WERI-Rb-1 (cell line): Measurements from ENCODE around the gene WFIKKN2.
"Not testable (repeated sequence)": the region's sequence is repeated elsewhere in the genome, so short reads cannot be mapped to it uniquely, and the experiment has no call there.

Source experiments
- DNase-seq: peaks from one replicate; pipeline ENCODE4 v3.0.0-alpha.2; 2020
- H3K27ac ChIP-seq: fragments of 250-450 bp; sonication (Bioruptor Pico); 2 replicates; pipeline ENCODE4 v1.5.1; 2020; ENCODE audit warnings: mild to moderate bottlenecking, moderate library complexity
- H3K27me3 ChIP-seq: fragments of 250-450 bp; sonication (Bioruptor Pico); 2 replicates; pipeline ENCODE4 v1.5.1; 2021; ENCODE audit warnings: mild to moderate bottlenecking, low read depth, moderate library complexity; ENCODE audit not compliant: insufficient read depth, severe bottlenecking
- H3K36me3 ChIP-seq: fragments of 250-450 bp; sonication (Bioruptor Pico); 2 replicates; pipeline ENCODE4 v1.5.1; 2020; ENCODE audit warnings: mild to moderate bottlenecking, moderate library complexity
- H3K4me3 ChIP-seq: 2 replicates; pipeline ENCODE4 v1.5.1; 2011; ENCODE audit warnings: low read depth, mild to moderate bottlenecking, control low read depth, low read length
- H3K9me3 ChIP-seq: fragments of 250-450 bp; sonication (Bioruptor Pico); 2 replicates; pipeline ENCODE4 v1.5.1; 2021; ENCODE audit warnings: mild to moderate bottlenecking, moderate library complexity; ENCODE audit not compliant: severe bottlenecking
- CTCF ChIP-seq: IDR thresholded peaks from 2 replicates; pipeline ENCODE4 v1.5.1; 2011; ENCODE audit warnings: low read depth, mild to moderate bottlenecking, control low read depth, inconsistent platforms, low read length

The WFIKKN2 gene

GRCh38 chr17:50855708-50856330 is 20.4 kb downstream of the WFIKKN2 start:
- no peak overlapping the region for H3K27ac ChIP-seq
- DNase-seq: no peak
- no peak for TF ChIP-seq CTCF
- H3K27me3 ChIP-seq: no peaks in the 10 kb centered on the region
- H3K36me3 ChIP-seq: no peaks in the 10 kb centered on the region; the same call in 1 of the 2 replicates
- H3K4me3 ChIP-seq: no peak overlapping the region
- H3K9me3 ChIP-seq: no peaks in the 10 kb centered on the region

DNA sequence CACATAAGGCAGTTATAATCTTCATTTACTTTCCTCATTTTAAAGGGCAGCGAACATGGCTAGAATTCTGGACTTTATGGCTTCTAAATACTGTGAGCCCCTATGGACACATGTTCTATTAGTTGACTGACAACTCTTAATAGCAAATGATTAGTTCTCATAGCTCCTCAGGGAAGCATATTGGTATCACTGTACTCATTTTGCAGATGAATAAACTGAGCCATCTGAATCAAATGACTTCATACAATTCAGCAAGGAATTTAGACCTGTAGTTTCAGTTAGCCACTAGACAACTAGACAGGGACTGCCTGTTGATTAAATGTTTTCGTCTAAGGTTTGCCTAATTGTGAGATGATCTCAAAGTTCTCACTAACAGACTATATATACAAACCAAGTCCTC is 21.0 kb downstream of the WFIKKN2 start:
- Histone ChIP-seq H3K27ac (no peak overlapping the region), H3K4me3 (no peak overlapping the region), H3K36me3 (peaks cover 6% of the 10 kb centered on the region), H3K9me3 (no peaks in the 10 kb centered on the region), H3K27me3 (no peaks in the 10 kb centered on the region)
- no peak for TF ChIP-seq CTCF
- no peak for DNase-seq

DNA sequence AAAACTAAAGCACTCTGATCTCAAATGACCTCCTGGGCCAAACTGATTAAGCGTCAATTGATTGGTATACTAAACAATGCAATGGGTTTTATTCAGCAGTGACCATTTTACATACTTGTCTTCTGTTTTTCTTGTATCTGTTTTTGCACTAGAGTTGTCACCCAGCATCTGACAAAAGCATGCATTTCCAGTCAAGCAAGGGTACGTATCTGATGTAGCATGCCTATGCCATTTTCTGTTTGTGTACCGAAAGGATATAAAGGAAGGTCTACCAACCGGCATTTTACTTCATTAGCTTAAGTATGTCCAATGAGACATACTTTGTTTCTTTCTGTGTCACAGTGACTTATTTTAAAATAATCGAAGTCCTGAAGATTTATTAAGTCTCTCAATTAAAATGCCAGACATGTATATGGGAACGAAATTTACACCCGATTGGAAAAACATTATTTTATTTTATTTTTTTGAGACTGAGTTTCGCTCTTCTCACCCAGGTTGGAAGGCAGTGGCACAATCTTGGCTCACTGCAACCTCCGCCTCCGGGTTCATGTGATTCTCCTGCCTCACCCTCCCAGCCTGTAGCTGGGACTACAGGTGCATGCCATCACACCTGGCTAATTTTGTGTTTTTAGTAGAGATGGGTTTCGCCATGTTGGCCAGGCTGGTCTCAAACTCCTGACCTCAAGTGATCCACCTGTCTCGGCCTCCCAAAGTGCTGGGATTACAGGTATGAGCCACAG is 23.3 kb downstream of the WFIKKN2 start:
- peaks cover 28% of the 10 kb centered on the region for H3K36me3 ChIP-seq
- no peaks in the 10 kb centered on the region for H3K9me3 ChIP-seq
- H3K27ac ChIP-seq: no peak overlapping the region
- no peaks in the 10 kb centered on the region for H3K27me3 ChIP-seq
- no peak overlapping the region for H3K4me3 ChIP-seq
- no peak for TF ChIP-seq CTCF
- no peak for DNase-seq

DNA sequence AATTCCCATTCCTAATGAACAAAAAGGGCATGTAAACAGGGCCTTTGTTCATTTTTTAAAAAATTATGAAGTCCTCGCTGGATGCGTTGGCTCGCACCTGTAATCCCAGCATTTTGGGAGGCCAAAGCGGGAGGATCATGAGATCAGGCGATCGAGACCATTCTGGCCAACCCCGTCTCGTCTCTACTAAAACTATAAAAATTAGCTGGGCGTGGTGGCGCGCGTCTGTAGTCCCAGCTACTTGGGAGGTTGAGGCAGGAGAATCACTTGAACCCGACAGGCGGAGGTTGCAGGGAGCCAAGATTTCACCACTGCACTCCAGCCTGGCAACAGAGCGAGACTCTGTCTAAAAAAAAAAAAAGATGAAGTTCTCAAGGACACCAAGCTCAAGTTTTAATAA is 24.3 kb downstream of the WFIKKN2 start:
- not testable (repeated sequence) for DNase-seq, H3K4me3 ChIP-seq, H3K9me3 ChIP-seq, H3K27ac ChIP-seq, H3K27me3 ChIP-seq
- H3K36me3 ChIP-seq: peaks cover 37% of the 10 kb centered on the region

- no peak overlapping the region for H3K4me3 ChIP-seq
- no peak overlapping the region for H3K27ac ChIP-seq
- peaks cover 43% of the 10 kb centered on the region for H3K36me3 ChIP-seq
- TF ChIP-seq CTCF: no peak
- DNase-seq: no peak
- no peaks in the 10 kb centered on the region for H3K27me3 ChIP-seq
- H3K9me3 ChIP-seq: no peaks in the 10 kb centered on the region
These were observed 25.9 kb downstream of the WFIKKN2 start for GRCh38 chr17:50861334-50861676.

- peaks cover 43% of the 10 kb centered on the region for H3K36me3 ChIP-seq
- no peak overlapping the region for H3K4me3 ChIP-seq
- no peak for TF ChIP-seq CTCF
- DNase-seq: no peak
- no peak overlapping the region for H3K27ac ChIP-seq
- H3K27me3 ChIP-seq: no peaks in the 10 kb centered on the region
- H3K9me3 ChIP-seq: no peaks in the 10 kb centered on the region
These were observed 26.6 kb downstream of the WFIKKN2 start for GRCh38 chr17:50861822-50862528.
